ENCODE results near the gene KRT79.

GRCh38 chr12:52819731-52820510, 14.2 kb downstream of the KRT79 start:
- TF ChIP-seq CSDC2 (CRISPR knock-in tag; IDR thresholded peaks at IDR 0.05) = no peak
- TF ChIP-seq GLIS3 (CRISPR knock-in tag; IDR thresholded peaks at IDR 0.05) = no peak
- TF ChIP-seq, protein P1, sequence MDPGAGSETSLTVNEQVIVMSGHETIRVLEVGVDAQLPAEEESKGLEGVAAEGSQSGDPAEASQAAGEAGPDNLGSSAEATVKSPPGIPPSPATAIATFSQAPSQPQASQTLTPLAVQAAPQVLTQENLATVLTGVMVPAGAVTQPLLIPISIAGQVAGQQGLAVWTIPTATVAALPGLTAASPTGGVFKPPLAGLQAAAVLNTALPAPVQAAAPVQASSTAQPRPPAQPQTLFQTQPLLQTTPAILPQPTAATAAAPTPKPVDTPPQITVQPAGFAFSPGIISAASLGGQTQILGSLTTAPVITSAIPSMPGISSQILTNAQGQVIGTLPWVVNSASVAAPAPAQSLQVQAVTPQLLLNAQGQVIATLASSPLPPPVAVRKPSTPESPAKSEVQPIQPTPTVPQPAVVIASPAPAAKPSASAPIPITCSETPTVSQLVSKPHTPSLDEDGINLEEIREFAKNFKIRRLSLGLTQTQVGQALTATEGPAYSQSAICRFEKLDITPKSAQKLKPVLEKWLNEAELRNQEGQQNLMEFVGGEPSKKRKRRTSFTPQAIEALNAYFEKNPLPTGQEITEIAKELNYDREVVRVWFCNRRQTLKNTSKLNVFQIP (CRISPR knock-in tag; IDR thresholded peaks at IDR 0.05; ENCODE audit: borderline replicate concordance, low read depth) = no peak
- TF ChIP-seq TCF4 (CRISPR knock-in tag; IDR thresholded peaks at IDR 0.05; ENCODE audit: borderline replicate concordance) = no peak
- no peak for TF ChIP-seq ISL1 (CRISPR knock-in tag; IDR thresholded peaks at IDR 0.05)
- no peak for TF ChIP-seq ZFP3 (CRISPR knock-in tag; IDR thresholded peaks at IDR 0.05)
- TF ChIP-seq RARB (CRISPR knock-in tag; IDR thresholded peaks at IDR 0.05) = no peak
- no peak for TF ChIP-seq ZFP30 (CRISPR knock-in tag; IDR thresholded peaks at IDR 0.05)
- no peak for TF ChIP-seq ARNTL (CRISPR knock-in tag; IDR thresholded peaks at IDR 0.05; ENCODE audit: borderline replicate concordance, low read depth)
- TF ChIP-seq BACH2 (CRISPR knock-in tag; IDR thresholded peaks at IDR 0.05; ENCODE audit: borderline replicate concordance) = no peak
- no peak for TF ChIP-seq OSR1 (CRISPR knock-in tag; IDR thresholded peaks at IDR 0.05)
- TF ChIP-seq PATZ1 (CRISPR knock-in tag; IDR thresholded peaks at IDR 0.05; ENCODE audit: borderline replicate concordance) = no peak
- no peak for TF ChIP-seq TSHZ2 (CRISPR knock-in tag; IDR thresholded peaks at IDR 0.05)
- no peak for TF ChIP-seq CREB5 (CRISPR knock-in tag; IDR thresholded peaks at IDR 0.05; ENCODE audit: low read depth)

Data from SK-N-SH treated with all-trans-retinoic acid at 6 μM for 48 hours (cell line).